OCI-LY3 (cell line): Measurements from ENCODE around the gene CD200.
A peak's percentile ranks its signal among the peaks of the same experiment; 100 is the strongest.

Source experiments
- H2AFZ ChIP-seq: fragments of 200-600, 300-600 bp; shearing (Covaris generic); 2 replicates; pipeline ENCODE4 v1.6.0; 2014; ENCODE audit warnings: antibody characterized with exemption, low read depth, low read length
- H3K27ac ChIP-seq: fragments of 200-600, 300-600 bp; sonication (generic); 2 replicates; pipeline ENCODE4 v1.5.1; 2014; ENCODE audit warnings: mild to moderate bottlenecking, low read length, moderate library complexity, mixed read lengths
- H3K27me3 ChIP-seq: fragments of 200-600, 300-600 bp; sonication (generic); 2 replicates; pipeline ENCODE4 v1.6.1; 2014; ENCODE audit warnings: low read depth, low read length, mixed read lengths
- H3K36me3 ChIP-seq: fragments of 200-600, 300-600 bp; sonication (generic); replicated peaks from 2 replicates; pipeline ENCODE3; 2014; ENCODE audit warnings: low read depth, low read length, mixed read lengths
- H3K4me1 ChIP-seq: fragments of 300-600, 200-600 bp; sonication (generic); 2 replicates; pipeline ENCODE4 v1.6.1; 2014; ENCODE audit warnings: low read length, mixed read lengths
- H3K4me2 ChIP-seq: fragments of 200-600, 300-600 bp; sonication (generic); 2 replicates; pipeline ENCODE4 v1.6.1; 2014; ENCODE audit warnings: low read length, mixed read lengths
- H3K4me3 ChIP-seq: fragments of 300-600, 200-600 bp; sonication (generic); 2 replicates; pipeline ENCODE4 v1.5.1; 2014; ENCODE audit warnings: antibody characterized with exemption, mild to moderate bottlenecking, low read length, moderate library complexity
- H3K79me2 ChIP-seq: fragments of 300-600, 200-600 bp; shearing (Covaris generic); 2 replicates; pipeline ENCODE4 v1.6.1; 2014; ENCODE audit warnings: mild to moderate bottlenecking, low read length, mixed read lengths
- H3K9ac ChIP-seq: fragments of 300-600, 200-600 bp; shearing (Covaris generic); 2 replicates; pipeline ENCODE4 v1.6.0; 2014; ENCODE audit warnings: mild to moderate bottlenecking, low read length, moderate library complexity
- H3K9me3 ChIP-seq: fragments of 200-600, 300-600 bp; shearing (Covaris generic); 2 replicates; pipeline ENCODE4 v1.6.1; 2014; ENCODE audit warnings: low read length, mixed read lengths; ENCODE audit not compliant: insufficient read depth
- H4K20me1 ChIP-seq: fragments of 200-600, 300-600 bp; sonication (generic); 2 replicates; pipeline ENCODE4 v1.6.1; 2016; ENCODE audit warnings: low read length, mixed read lengths; ENCODE audit not compliant: insufficient read depth
- EZH2phosphoT487 ChIP-seq: fragments of 200-600 bp; shearing (Covaris generic); IDR thresholded peaks from 2 replicates; pipeline ENCODE4 v1.6.1; 2018; ENCODE audit warnings: antibody characterized with exemption, mixed run types, low read depth
- TF ChIP-seq, protein P1 (sequence below): fragments of 200-600, 300-600 bp; sonication (generic); IDR thresholded peaks from 2 replicates; pipeline ENCODE4 v1.5.1; 2014; ENCODE audit warnings: antibody characterized with exemption, low read length, low read depth

CD200 gene

GRCh38 chr3:112298781-112299180 lies 34.2 kb upstream of the CD200 start:
- peaks cover 24% of the 10 kb centered on the region for H3K4me1 ChIP-seq
- no peak overlapping the region for H3K27ac ChIP-seq
- no peak overlapping the region for H3K9ac ChIP-seq
- H3K9me3 ChIP-seq: no peaks in the 10 kb centered on the region
- no peaks in the 10 kb centered on the region for H3K27me3 ChIP-seq
- no peaks in the 10 kb centered on the region for H3K36me3 ChIP-seq
- TF ChIP-seq EZH2phosphoT487: no peak
- TF ChIP-seq, protein P1, sequence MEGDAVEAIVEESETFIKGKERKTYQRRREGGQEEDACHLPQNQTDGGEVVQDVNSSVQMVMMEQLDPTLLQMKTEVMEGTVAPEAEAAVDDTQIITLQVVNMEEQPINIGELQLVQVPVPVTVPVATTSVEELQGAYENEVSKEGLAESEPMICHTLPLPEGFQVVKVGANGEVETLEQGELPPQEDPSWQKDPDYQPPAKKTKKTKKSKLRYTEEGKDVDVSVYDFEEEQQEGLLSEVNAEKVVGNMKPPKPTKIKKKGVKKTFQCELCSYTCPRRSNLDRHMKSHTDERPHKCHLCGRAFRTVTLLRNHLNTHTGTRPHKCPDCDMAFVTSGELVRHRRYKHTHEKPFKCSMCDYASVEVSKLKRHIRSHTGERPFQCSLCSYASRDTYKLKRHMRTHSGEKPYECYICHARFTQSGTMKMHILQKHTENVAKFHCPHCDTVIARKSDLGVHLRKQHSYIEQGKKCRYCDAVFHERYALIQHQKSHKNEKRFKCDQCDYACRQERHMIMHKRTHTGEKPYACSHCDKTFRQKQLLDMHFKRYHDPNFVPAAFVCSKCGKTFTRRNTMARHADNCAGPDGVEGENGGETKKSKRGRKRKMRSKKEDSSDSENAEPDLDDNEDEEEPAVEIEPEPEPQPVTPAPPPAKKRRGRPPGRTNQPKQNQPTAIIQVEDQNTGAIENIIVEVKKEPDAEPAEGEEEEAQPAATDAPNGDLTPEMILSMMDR: no peak
- H3K79me2 ChIP-seq: no peaks in the 10 kb centered on the region
- H2AFZ ChIP-seq: no peak overlapping the region
- H3K4me3 ChIP-seq: no peak overlapping the region
- H4K20me1 ChIP-seq: no peaks in the 10 kb centered on the region
- H3K4me2 ChIP-seq: no peak overlapping the region

GRCh38 chr3:112302150-112302830 lies 30.7 kb upstream of the CD200 start:
- no peak for TF ChIP-seq EZH2phosphoT487
- TF ChIP-seq, protein P1: no peak
- Histone ChIP-seq H3K36me3 (no peaks in the 10 kb centered on the region), H3K4me2 (no peak overlapping the region), H2AFZ (peak overlapping the region; percentile 63; the same call in 1 of the 2 replicates), H4K20me1 (no peaks in the 10 kb centered on the region), H3K4me3 (no peak overlapping the region), H3K27me3 (no peaks in the 10 kb centered on the region), H3K9ac (no peak overlapping the region), H3K27ac (no peak overlapping the region), H3K79me2 (no peaks in the 10 kb centered on the region), H3K9me3 (no peaks in the 10 kb centered on the region), H3K4me1 (peaks cover 23% of the 10 kb centered on the region)

DNA sequence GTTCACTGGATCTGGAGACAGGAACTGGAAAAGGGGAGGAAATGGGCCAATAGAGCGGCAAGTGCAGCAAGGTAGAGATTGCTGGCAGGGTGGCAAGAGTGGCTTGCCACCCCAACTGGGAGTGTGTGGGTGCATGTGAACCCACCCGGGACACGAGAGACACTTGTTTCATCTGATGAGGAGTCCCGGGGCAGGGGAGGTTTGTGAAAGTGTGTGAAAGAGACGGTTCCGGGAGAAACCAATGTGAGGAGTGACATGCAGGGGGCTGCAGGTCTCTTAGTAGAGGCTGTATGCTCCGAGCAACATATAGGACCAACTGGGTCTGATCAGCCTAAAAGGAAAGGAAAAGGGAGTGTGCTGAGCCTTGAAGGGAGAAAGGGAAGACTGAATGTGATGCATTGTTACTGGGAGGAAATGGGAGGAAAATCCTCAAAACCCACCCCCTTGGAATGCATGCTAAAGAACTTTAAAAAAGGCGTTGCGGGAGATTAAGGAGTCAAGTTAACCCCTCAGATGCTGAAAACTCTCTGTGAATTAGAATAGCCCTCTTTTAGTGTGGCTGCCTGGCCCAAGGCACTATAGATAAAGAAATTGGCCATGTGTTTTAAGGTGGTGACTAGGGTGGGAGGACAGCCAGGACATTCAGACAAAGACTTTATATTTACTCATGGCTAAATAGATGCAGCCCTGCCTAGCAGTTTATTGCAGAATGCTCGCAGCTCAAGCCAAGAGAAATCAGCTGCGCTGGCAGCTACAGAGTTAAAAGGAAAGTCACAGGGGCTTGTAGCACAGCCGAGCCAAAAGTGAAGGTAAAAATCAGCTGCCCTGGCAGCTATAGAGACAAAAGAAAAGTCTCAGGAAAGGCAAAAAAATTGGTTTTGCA lies 29.8 kb upstream of the CD200 start:
- Histone ChIP-seq H2AFZ (peak overlapping the region; percentile 99), H3K27ac (no peak overlapping the region), H4K20me1 (no peaks in the 10 kb centered on the region), H3K36me3 (no peaks in the 10 kb centered on the region), H3K9ac (peak overlapping the region; percentile 50), H3K4me3 (peak overlapping the region; percentile 73), H3K27me3 (no peaks in the 10 kb centered on the region), H3K4me1 (peaks cover 16% of the 10 kb centered on the region), H3K9me3 (no peaks in the 10 kb centered on the region), H3K4me2 (peak overlapping the region; percentile 73), H3K79me2 (no peaks in the 10 kb centered on the region)
- no peak for TF ChIP-seq EZH2phosphoT487
- TF ChIP-seq, protein P1: no peak

GRCh38 chr3:112303764-112304325 lies 29.1 kb upstream of the CD200 start:
- Histone ChIP-seq H4K20me1 (no peaks in the 10 kb centered on the region), H3K36me3 (no peaks in the 10 kb centered on the region), H3K4me1 (peaks cover 14% of the 10 kb centered on the region), H3K4me3 (peak overlapping the region; percentile 73), H3K4me2 (peak overlapping the region; percentile 73), H3K9ac (peak overlapping the region; percentile 50), H3K9me3 (no peaks in the 10 kb centered on the region), H3K27me3 (no peaks in the 10 kb centered on the region), H2AFZ (peak overlapping the region; percentile 99), H3K27ac (no peak overlapping the region), H3K79me2 (no peaks in the 10 kb centered on the region)
- TF ChIP-seq EZH2phosphoT487: no peak
- TF ChIP-seq, protein P1: no peak
